HG03469 (cell line): ENCODE results near the gene AKAP9.
A peak's percentile ranks its signal among the peaks of the same experiment; 100 is the strongest.
"Not testable (repeated sequence)": the region's sequence is repeated elsewhere in the genome, so short reads cannot be mapped to it uniquely, and the experiment has no call there.

Experiments
- ATAC-seq: cut with Tn5 transposase; IDR thresholded peaks from one replicate; pipeline ENCODE4 v1.9.1; 2021; ENCODE audit warnings: mild to moderate bottlenecking, moderate library complexity, moderate number of reproducible peaks; ENCODE audit not compliant: unreplicated experiment

The AKAP9 gene

GRCh38 chr7:91940572-91941341 lies at the start of gene AKAP9:
Gene AKAP9, plus strand, starts transcription at chr7:91940862. Its CDS starts 238 bp downstream, at chr7:91941100.
- peak; percentile 84 for ATAC-seq

GRCh38 chr7:91892099-91892705 lies 48.5 kb upstream of the AKAP9 start:
- no peak for ATAC-seq

GRCh38 chr7:91892821-91893340 lies 47.8 kb upstream of the AKAP9 start:
- ATAC-seq, result no peak

GRCh38 chr7:91893699-91894098 lies 47.0 kb upstream of the AKAP9 start:
- not testable (repeated sequence) for ATAC-seq

- no peak for ATAC-seq
Measured at GRCh38 chr7:91894781-91895480, 45.7 kb upstream of the AKAP9 start.

GRCh38 chr7:91898240-91898992 lies 42.2 kb upstream of the AKAP9 start:
- ATAC-seq, result no peak

GRCh38 chr7:91899563-91899962 lies 41.1 kb upstream of the AKAP9 start:
- ATAC-seq, result no peak

- ATAC-seq, result no peak
Measured at GRCh38 chr7:91910171-91910570, 30.5 kb upstream of the AKAP9 start.

- ATAC-seq, result no peak
Measured at GRCh38 chr7:91911121-91911520, 29.5 kb upstream of the AKAP9 start.

- no peak for ATAC-seq
Measured at GRCh38 chr7:91912494-91912893, 28.2 kb upstream of the AKAP9 start.

- ATAC-seq, result no peak
Measured at GRCh38 chr7:91913612-91914011, 27.1 kb upstream of the AKAP9 start.

- ATAC-seq, result no peak
Measured at GRCh38 chr7:91915401-91916050, 25.1 kb upstream of the AKAP9 start.

GRCh38 chr7:91916051-91916440 lies 24.6 kb upstream of the AKAP9 start:
- ATAC-seq, result no peak

- ATAC-seq, result no peak
Measured at GRCh38 chr7:91918356-91918755, 22.3 kb upstream of the AKAP9 start.

- ATAC-seq, result no peak
Measured at GRCh38 chr7:91922857-91923256, 17.8 kb upstream of the AKAP9 start.

- ATAC-seq, result no peak
Measured at GRCh38 chr7:91927912-91928311, 12.8 kb upstream of the AKAP9 start.

- peak; percentile 86 for ATAC-seq
Measured at GRCh38 chr7:91929463-91929862, 11.2 kb upstream of the AKAP9 start.

GRCh38 chr7:91940171-91940570 lies 491 bp upstream of the AKAP9 start:
- ATAC-seq, result no peak

GRCh38 chr7:91941450-91941849 lies 788 bp downstream of the AKAP9 start:
- ATAC-seq, result no peak

GRCh38 chr7:91942312-91942711 lies 1.6 kb downstream of the AKAP9 start:
- ATAC-seq, result no peak
